ENCODE results near the gene CEBPZOS. TPM values are rescaled to one million over a fixed set of nuclear protein-coding genes. Genes with fewer than 3 reads are reported as not detected.

CEBPZOS gene
- 30.2 and 41.1 TPM in 2 replicates for total RNA-seq

GRCh38 chr2:37196320-37197195 lies at the start of gene CEBPZOS:
CEBPZOS (plus strand) TSS chr2:37196496; CDS start chr2:37199705, 3,209 bp downstream.

DNA sequence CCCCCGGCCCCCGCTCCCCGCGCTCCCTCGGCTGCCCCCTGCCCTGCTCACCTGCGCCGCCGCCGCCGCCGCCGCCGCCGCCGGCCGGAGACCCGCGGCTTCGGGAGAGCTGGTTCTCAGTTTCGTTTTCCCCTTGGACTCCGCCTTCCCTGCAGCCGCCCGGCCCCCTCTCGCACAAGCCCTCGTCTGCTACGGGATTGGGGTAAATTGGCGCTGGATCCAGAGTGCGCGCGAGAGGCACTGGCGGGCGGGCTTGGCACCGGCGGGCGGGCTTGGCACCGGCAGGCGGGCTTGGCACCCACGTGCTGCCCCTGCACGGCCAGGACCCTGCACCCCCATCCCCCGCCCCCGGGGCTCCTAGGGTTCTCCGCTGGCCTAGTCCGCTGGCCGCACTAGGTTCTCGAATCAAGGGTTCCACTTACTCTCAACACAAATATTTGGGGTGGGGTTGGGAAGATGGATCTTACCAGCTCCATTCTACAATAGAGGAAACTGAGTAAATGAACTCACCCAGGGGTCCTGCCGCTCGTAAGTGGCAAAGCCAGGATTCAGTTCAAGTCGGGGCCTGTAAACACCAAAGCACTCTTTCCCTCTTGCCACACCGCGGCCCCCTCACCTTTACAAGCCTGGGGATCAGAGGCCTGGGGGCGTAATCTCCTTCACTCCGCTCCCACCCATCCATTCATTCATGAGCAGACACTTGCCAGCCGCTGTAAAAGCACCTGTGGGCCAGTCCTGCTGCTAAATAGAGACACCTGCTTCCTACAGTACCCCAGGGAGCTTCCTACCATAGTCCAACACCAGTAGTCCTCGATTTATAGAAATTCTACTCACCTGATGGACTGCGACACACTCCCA lies 39.2 kb upstream of the CEBPZOS start, which contains the start of gene EIF2AK2:
TSS of gene EIF2AK2 (minus strand) at position 124 of the 858 bp plus-strand sequence. CDS start 9,174 bp downstream, outside the sequence.

DNA sequence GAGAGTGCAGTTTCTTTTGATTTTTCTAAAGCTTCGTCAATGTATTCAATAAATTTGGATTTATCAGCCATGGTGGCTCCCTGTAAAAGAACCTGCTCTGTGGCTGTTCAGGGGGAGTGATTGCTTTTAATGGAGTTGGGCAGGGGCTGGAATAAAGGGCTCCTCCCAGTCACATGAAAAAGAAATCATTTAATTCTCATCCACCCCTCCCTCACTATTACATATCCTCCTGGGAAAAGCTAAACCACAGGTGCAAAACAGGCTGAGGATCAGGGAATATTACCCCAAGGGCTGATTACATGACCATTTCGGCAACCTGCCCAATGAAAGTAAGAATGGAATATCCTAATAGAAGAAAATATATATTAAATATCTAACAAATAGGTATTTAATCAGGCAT lies 7.7 kb upstream of the CEBPZOS start, which contains the start of gene SULT6B1:
TSS of gene SULT6B1 (minus strand) at position 101 of the 400 bp plus-strand sequence. CDS start at position 71, 30 bp downstream.

DNA sequence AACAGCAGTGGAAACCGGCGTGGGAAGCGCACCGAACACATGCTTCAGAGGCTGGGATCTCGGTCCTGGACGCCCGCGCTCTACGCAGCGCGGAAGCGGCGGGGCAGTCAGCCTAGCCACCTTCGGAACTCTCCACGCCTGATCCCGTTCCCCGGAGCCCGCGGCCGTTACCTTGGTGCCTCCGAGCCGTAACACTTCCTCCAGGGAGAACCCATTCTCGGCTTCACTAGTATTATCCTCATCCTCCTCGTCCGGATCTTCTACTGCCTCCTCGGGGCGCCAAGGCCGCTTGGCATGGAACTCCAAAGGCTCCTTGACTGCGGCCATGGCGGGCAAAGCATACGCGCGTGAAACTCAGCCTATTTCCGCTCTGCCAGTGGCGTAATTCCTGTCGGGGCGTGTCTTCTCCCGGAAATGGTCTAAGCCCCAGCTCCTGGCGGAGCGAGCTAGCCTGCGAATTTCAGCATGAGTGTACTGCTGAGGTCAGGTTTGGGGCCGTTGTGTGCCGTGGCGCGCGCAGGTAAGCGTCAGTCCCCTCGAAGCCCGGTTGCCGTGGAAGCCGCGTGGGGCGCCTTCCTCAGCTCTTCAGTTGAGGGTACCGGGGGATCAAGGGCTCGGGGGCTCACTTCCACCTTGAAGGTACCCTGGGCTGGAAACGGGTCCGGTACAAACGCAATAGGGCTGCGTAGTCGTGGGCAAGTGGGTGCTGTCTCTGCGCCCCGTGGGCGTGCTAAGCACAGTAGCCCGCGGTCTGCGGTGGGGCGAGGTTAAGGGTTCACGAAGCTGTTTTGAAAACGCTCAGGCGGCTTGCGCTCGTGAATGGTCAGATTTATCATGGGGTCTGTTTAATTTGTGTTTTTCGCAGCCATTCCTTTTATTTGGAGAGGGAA lies 35.2 kb downstream of the CEBPZOS start, which contains the start of the genes CEBPZ and NDUFAF7:
TSS of gene CEBPZ (minus strand) at position 356 of the 890 bp plus-strand sequence. CDS start at position 327, 29 bp downstream.
TSS of gene NDUFAF7 (plus strand) at position 418 of the 890 bp plus-strand sequence. CDS start at position 466, 48 bp downstream.

Other genes starting within 250 kb of the CEBPZOS start
- gene STRN, start 230.0 kb upstream of the CEBPZOS start, total RNA-seq, result 36.7 and 46.8 TPM in 2 replicates
- 42.4 and 43.7 TPM in 2 replicates for gene HEATR5B, start 112.1 kb upstream of the CEBPZOS start, total RNA-seq
- gene GPATCH11, start 112.0 kb upstream of the CEBPZOS start, total RNA-seq, result 14.5 and 15.1 TPM in 2 replicates
- gene EIF2AK2, start 39.5 kb upstream of the CEBPZOS start, total RNA-seq, result 45.6 and 53.0 TPM in 2 replicates
- gene SULT6B1, start 7.8 kb upstream of the CEBPZOS start, total RNA-seq, result not detected in 2 replicates
- 67.4 and 67.8 TPM in 2 replicates for gene CEBPZ, start 35.1 kb downstream of the CEBPZOS start, total RNA-seq
- 16.1 and 17.1 TPM in 2 replicates for gene NDUFAF7, start 35.2 kb downstream of the CEBPZOS start, total RNA-seq
- 106 and 112 TPM in 2 replicates for gene PRKD3, start 128.3 kb downstream of the CEBPZOS start, total RNA-seq
- gene QPCT, start 148.1 kb downstream of the CEBPZOS start, total RNA-seq, result 15.2 and 43.1 TPM in 2 replicates